Activated CD4-positive, alpha-beta T cell treated with anti-CD3 and anti-CD28 coated beads, Interleukin-2, amount 50 U/mL, for 1 hour (primary cell): ENCODE data around the gene C12orf75.
"Not testable (repeated sequence)": the region's sequence is repeated elsewhere in the genome, so short reads cannot be mapped to it uniquely, and the experiment has no call there.

Source experiments
- DNase-seq: peaks from one replicate; pipeline ENCODE4 v3.0.0-alpha.2; 2020

The C12orf75 gene

DNA sequence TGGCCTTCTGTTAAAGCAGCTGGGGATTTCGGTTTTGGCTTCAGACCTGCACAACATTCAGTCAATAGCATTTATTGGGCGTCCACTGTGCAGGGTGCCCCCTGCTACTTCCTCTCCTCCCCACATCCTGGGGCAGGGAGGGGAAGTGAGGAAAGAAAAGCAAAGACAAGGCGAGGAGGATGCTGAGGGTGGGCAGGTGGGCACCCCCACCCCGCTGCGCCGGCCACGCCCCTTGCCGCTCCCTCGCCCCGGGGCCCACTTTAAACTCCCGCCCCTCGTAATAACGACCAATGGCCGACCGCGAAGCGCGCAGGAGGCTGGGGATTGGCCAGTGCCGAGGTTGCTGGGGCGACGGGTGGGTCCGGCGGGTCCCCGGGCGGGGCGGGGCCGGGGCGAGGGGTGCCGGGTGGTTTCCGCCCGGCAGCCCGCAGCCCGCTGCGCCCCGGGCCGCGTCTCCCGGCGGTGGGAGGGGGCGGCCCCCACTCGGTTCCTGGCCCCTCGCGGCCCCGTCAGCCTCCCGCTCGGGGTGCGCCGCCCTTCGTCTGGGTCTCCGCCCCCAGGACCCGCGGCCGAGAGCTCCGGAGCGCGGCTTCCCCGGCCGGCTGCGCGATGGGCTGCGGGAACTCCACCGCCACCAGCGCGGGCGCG is at the start of gene C12orf75:
Gene C12orf75 (plus strand): TSS at position 409 of the 648 bp plus-strand sequence. CDS start 201 bp downstream, at position 610.
- peak; percentile 76 for DNase-seq

DNA sequence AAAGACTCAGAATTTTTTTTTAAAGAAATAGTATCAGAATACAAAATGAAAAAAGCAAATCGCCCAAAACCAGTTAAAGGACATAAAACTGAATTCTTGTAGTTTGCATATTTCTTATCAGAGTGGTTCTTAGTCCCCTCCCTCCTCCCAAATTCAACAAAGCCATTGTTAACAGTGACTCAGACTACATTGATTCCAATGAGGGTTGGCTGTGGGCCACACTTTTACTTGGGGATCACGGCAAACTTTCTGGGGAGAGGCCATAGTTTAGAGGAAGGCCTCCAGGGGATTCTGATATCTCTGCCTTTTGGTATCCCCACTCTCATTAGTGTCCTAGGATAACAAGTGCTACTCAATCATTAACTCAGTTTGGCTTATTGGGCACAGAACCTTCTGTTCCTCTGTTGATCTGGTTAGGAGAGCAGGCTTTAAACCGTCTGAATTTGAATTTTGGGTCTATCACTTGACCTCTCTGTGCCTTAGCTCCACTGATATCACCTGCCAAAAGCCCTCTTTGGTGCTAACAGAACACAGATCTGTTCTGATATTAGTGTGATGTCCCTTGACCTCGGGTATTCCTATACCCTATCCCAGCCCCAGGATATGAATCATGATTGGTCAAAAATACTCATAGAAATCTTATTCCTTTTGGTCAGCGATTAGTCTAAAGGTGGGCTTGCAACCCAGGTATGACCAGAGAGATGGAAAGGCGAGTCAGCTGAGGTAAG is 49.4 kb upstream of the C12orf75 start:
- DNase-seq: no peak

DNA sequence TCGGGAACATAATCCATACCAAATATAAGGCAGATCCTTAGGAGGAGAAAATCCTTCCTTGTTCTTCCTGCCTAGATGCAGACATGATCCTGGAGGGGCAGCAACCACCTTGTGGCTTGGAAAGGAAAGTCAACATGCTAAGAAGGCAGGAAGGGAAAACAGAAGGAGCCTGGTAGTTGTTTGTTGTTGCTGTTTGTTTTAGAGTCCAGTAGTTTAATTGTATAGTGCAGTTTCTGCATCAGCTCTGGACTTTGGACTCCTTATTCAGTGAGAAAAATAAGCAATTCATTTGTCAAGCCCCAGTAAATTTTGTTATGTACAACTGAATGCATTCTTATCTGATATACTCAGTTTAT is 48.8 kb upstream of the C12orf75 start:
- DNase-seq: no peak

DNA sequence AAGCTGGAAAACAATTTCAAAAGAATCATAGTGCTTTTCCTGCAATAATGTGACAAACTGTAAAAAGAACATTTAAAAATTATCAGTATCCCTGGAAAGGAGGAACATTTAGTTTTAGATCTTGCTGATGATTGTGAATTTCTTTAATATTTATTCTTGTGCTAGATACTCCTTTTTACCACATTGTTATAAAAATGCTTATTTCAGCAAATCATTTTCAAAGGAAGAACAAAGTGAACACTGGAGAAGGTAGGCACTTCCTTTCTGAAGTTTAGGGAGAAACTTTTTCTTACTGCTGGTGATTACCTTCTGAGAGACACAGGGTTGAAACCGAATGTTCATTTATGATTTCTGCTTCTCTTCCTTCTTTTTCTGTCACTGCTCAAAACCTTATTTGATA is 45.1 kb upstream of the C12orf75 start:
- DNase-seq: no peak

DNA sequence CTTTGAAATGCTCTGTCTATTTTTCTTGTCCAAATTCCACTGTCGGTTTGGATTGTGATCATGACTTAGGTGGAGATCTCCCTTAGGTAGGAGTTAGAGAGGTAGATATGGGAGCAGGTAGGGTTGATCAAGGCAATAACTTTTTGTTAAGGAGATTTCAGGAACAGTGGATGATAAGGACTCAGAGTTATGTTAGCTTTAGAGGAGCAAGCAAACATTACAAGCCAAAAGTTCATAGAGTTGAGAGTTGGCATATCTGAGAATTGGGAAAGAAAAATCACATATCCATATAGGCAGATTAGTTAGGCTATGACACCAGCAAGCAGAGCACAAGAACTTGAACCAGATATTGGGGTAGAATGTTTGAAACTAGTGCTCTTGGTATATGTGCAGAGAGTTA is 43.1 kb upstream of the C12orf75 start:
- no peak for DNase-seq

DNA sequence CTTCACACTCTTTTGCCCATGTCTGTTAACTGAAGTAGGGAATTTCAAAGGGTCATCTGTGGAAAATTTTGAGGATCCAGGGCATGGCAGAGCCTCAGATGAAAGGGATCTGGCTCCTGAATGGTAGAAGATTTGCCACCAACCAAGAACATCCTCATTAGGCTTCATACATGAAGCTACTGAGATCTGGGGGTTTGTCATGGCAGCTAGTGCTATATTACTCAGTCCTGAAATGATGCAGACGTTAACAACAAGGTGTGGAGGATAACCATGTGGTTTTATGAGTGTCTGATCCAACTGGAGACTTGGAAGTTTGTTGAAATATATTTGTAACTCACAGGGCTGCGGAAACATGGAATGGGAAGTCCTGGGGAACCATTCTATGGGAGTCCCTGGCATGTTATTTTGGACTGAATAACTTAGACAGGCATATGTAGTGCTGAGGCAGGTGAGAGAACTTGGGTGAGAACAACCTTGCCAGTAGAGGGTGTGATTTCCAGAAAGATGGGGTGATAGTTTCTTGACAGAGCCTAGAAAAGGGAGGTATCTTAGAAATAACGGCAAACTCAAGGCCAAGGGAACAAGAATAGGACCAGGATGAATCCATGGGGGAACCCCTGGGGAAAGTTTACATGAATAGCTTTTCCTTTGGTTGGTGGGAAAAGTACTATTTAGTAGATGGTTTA is 42.0 kb upstream of the C12orf75 start:
- no peak for DNase-seq

DNA sequence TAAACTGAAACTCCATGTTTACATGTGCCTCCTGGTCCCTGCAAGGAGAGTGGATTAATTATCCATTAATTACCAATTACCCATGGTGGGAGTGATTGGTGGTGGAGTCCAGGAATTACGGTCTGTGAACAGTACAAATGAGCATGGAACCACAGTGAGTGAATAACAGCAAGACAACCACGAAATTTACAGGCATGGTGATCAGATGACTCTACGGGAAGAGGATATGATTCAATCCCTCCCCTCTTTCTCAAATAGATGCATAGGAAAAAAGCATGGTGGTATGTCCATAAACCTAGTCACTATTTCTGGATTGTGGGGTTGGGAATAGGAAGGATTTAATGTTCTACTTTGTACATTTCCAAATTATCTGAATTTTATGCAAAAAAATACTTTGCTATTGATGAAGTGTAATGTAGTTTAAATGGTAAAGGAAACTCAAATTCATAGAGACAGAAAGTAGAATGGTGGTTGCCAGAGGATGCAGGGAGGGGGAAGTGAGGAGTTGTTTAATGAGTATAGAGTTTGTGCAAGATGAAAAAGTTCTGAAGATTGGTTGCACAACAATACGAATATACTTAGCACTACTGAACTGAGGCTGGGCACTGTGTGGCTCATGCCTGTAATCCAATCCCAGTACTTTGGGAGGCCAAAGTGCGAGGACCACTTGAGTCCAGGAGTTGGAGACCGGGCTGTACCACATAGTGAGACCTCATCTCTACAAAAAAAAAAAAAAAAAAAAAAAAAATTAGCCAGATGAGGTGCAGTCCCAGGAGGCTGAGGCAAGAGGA is 41.2 kb upstream of the C12orf75 start:
- DNase-seq: no peak

DNA sequence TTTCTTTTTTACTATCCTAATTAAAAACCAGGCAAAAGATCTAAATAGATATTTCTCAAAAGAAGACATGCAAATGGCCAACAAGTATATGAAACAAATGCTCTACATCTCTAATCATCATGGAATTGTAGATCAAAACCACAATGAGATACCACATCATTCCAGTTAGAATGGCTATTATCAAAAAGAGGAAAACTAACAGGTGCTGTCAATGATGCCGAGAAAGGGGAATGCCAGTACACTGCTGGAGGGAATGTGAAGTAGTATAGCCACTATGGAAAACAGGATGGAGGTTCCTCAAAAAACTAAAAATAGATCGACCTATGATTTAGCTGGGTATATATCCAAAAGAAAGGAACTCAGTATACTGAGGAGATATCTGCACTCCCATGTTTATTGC is 39.0 kb upstream of the C12orf75 start:
- no peak for DNase-seq

DNA sequence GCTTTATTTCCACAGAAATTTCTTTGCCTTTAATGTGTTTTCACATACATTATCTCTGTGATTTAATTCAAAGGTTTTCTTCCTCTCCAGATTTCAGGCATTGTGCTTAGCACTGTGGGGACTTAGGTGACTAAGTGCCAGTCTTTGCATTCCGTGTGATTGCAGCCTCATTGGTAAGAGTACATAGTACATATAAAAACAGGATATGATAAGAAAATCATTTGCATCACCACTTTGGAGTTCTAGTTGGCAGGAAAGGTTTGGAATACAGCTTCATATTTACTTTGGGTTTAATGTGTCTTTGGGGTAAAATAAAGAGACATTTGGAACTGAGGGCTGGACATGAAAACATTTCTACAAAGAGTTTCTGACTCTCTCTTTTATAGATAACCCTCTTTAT is 37.8 kb upstream of the C12orf75 start:
- no peak for DNase-seq

DNA sequence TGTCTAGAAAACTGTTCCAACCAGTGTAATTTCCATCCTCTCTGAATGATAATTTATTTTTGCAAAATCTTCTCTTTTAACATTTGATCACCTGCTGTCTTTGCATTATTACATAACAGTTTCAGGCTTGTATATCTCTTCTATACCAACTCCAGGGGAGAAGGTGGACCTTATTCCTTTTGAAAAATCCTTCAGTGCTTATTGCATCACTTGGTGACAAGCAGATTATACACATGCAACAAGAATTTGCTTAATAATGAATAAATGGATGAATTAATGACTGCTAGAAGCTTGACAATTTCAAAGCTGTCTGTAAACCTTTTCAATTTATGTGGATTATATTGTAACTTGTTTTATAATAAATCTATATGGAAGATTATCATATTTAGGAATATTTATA is 37.3 kb upstream of the C12orf75 start:
- no peak for DNase-seq

DNA sequence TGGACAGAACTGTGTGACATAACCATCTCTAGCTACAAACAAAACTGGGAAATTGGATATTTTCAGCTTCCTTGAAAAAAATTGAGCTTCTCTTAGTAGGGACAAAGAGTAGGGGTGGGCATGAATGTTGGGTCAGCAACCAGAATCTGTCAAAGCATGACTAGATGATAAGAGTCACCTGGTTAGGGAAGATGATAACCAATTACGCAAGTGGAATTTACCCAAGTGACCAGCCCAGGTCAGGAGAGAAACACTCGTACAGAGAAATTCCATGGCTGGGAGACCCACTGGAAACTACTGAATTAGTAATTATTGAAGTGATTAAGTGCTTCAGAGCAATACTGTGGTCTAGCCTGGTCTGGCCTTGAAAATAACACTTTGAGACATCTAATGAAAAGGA is 36.3 kb upstream of the C12orf75 start:
- DNase-seq: no peak

DNA sequence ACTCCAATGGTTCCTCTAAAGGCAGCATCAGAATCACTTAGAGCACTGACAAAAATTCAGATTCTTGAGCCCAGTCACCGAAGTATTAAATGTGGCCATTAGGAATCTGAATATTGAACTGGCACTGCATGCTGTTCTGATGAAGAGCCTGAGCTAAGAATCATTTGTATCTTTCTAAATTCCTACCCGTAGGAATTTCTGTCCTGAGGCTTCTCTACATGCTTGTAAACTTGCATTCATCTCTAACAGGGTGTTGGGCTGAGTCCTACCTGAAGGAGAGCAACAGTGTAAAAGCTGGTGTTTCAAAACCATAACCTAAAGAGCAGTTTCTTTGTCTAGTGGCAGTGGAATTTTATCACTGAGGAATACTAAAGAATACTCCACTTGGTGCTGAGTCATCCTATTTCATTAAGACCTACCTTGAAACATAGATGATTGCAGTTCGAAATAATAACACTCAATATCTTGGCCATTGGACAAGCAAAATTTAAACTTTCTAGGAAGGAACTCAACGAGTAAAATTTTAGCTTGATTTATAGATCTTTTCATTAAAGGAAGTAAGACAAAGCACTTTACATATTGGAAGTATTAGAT is 35.5 kb upstream of the C12orf75 start:
- DNase-seq: no peak

DNA sequence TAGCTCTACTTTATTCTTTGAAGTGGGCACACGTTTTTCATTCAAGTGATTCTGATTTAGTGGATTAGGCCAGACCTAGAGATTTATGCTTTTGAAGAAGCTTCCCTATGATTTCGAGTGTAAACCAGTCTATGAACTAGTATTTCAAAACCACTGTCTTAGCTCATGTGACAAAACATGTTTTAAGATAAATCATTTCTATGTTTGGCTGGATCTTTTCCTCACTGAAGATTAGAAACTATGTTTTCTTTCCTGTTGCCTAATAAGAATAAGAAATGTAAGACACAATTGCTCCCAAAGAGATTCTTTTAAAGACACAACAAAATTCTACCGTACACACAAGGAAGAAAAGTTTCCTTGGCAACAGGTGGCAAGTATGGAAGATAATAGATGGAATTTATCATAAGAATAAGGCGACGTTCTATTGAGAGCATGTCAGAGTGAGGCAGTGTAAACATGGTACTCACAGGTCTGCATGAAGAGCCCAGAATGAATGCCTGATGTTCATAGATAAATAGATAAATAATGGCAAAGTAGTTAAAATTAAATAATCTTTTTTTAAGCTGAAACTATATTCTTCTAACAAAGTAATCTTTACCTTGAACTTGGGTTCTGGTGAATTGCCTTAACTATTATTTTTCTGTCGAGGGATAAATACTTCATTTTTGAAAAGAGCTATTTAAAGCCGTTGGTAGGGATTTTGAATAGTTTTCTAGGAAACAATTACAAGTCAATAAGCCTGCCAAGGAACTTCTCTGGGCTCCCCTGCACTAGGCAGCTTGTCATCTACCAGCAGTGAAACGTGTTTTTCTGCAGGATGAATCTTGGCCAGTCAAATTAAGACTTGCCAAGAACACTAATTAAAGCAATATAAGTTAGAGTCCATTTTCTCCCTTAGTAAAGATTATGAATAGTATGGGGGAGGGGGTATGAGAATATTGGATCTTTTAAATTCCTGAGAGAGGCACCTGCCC is 34.1 kb upstream of the C12orf75 start:
- no peak for DNase-seq

DNA sequence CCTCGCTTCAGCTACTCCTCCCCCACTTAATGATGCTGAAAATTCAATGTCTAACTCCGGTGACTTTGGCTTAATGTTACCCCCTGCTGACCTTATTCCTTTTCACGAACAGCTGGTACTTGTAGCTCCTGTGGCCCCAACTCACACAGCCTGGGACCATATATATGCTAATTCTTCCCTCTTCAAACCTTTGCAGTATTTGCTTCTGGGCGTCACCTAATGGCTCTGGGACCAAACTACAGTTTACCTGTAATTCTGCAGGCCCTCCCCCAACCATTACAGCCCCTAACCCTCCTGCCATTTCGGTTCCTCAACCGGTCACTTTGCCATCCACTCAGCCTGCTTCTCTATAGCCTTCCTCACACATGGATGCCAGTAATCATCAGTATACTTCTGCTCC is 29.6 kb upstream of the C12orf75 start:
- DNase-seq: no peak

DNA sequence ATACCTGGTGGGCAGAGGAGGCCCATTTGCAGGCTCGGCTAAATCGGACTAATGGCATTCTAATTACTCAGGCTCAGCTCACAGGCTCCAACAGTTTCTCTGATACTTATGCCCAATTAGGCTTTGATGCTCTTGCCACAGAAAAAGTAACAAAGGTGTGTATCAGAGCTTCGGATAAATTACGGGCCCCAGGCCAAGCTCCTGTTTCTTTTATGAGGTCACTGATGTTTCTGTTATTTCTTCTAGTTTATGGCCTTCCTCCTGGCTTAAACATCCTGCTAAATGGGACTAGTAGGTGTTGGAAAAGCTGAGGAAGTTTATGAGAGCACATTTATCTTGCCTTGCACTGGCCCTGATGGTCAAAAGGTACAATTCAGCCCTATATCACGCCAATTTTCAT is 28.8 kb upstream of the C12orf75 start:
- no peak for DNase-seq

DNA sequence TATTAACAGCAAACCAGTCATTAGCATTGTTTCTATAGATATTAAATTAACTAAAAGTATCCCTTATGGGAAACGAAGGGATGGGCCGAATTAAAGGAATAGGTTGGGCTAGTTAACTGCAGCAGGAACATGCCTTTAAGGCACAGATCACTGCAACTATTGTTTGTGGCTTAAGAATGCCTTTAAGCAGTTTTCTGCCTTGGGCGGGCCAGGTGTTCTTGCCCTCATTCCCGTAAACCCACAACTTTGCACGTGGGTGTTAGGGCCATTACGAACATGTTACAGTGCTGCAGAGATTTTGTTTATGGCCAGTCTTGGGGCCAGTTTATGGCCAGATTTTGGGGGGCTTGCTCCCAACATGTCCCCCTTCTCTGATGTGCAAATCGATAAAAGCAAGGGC is 27.5 kb upstream of the C12orf75 start:
- DNase-seq: not testable (repeated sequence)

DNA sequence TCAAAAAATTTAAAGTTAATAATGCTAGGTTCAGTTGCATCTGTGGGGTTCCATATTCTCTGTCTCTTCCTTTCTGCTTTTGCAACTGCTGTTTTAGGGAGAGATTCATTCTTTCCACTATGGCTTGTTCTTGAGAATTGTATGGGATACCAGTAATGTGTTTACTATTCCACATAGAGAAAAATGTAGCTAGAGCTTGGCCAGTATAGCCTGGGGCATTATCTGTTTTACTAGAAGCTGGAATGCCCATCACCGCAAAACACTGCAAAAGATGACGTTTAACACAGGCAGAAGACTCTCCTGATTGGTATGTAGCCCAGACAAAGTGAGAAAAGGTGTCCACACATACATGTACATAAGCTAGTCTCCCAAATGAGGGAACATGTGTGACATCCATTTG is 25.9 kb upstream of the C12orf75 start:
- not testable (repeated sequence) for DNase-seq

DNA sequence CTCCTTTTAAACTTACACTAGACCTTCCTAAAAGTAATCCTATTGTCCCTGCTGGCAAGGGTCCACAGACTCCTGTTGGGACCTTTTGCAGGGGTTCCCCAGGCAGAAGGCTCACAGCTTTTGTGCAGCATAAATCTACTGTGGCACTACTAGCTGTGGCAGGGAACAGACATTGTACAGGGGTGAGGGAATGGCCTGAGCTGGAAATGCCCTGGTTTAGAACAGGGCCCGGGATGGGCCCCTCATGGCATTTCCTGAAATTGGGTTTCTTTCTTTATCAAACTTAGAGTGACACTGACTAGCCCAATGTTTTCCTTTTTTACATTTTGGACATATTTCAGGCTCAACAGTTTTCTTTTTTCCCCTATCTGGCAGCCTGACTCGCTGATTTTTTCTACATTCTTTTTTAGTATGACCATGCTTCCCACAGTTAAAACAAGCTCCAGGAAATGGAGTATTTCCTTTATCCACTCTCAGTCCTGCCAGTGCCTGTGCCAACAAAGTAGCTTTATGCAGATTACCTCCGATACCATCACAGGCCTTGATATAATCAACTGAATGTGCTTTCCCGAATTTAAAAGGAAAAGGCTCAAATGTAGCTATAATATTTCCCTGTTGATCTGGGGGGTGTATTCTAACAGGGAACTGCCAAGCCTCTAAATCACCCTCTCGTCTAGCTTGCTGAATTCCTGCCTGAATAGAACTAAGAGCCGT is 22.7 kb upstream of the C12orf75 start:
- not testable (repeated sequence) for DNase-seq

DNA sequence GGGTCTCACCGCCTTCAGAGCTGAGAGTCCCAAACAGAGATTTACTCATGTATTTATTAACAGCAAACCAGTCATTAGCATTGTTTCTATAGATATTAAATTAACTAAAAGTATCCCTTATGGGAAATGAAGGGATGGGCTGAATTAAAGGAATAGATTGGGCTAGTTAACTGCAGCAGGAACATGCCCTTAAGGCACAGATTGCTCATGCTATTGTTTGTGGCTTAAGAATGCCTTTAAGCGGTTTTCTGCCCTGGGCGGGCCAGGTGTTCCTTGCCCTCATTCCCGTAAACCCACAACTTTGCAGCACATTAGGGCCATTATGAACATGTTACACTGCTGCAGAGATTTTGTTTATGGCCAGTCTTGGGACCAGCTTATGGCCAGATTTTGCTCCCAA is 21.7 kb upstream of the C12orf75 start:
- DNase-seq: not testable (repeated sequence)

DNA sequence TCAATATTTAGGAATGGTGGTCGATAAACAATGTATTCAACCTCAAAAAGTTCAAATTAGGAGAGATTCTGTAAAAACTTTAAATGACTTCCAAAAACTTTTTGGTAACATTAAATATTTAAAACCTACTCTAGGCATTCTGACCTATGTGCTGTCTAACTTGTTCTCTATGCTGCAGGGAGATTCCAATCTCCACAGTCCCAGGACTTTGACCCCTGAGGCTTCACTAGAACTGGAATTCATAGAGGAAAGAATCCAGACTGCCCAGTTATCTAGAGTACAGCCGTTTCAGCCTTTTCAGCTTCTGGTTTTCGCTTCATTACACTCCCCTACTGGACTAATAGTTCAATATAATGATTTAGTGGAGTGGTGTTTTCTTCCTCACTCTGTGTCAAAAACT is 21.1 kb upstream of the C12orf75 start:
- DNase-seq: not testable (repeated sequence)

DNA sequence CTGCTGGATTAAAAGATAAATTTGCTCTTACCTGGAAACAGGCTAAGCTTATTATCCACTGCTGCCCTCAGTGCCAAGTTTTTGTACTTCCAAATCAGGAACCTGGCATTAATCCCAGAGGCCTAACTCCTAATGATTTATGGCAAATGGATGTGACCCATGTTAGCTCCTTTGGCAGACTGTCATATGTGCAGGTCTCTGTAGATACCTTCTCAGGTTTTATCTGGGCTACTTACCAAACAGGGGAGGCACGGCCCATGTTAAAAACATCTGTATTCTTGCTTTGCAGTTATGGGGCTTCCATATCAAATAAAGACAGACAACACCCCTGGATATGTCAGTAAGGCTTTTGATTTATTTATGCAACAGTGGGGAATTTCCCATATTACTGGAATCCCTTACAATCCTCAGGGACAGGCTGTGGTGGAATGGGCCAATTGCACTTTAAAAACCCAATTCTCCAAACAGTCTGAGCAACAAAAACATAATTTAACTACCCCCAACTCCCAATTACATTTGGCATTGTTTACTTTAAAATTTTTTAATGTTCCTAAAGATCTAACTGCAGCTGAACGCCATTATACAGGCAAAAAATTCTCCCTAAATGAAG is 19.9 kb upstream of the C12orf75 start:
- not testable (repeated sequence) for DNase-seq
